IMR-90 (cell line): Measurements from ENCODE around the gene ARID3C. TPM values are rescaled to one million over a fixed set of nuclear protein-coding genes. Genes with fewer than 3 reads are reported as not detected.
A peak's percentile ranks its signal among the peaks of the same experiment; 100 is the strongest.

Experiments
- ATAC-seq: fragments of 200-7000 bp; cut with Tn5 transposase; 2 replicates; pipeline ENCODE4 v1.9.1; 2020; ENCODE audit warnings: low read depth, mild to moderate bottlenecking, moderate library complexity
- BruUV-seq: library from RNA; stranded (reverse); fragments of 400-500 nt; replicated peaks from 2 replicates; lab custom pipeline; 2021; lab: Mats Ljungman, UMichigan
- CTCF ChIA-PET: fragments of 300-600 bp; formaldehyde crosslinking; extraction: SDS; loops from one replicate; lab custom pipeline; 2021; ENCODE audit warnings: antibody characterized with exemption; lab: Yijun Ruan, JAX
- POLR2A ChIA-PET: fragments of 300-600 bp; sonication (Branson Sonifier 250); formaldehyde crosslinking; loops from one replicate; lab custom pipeline; 2022; ENCODE audit warnings: antibody characterized with exemption; ENCODE audit not compliant: unreplicated experiment; lab: Charles Lee
- DNase-seq: peaks from one replicate; pipeline ENCODE4 v3.0.0; 2013
- H2AFZ ChIP-seq: replicated peaks from 2 replicates; pipeline ENCODE3; 2013; ENCODE audit warnings: low read length, mild to moderate bottlenecking; ENCODE audit not compliant: poor library complexity
- H2AK5ac ChIP-seq: 2 replicates; pipeline ENCODE4 v1.6.1; 2013; ENCODE audit warnings: low read depth, low read length, inconsistent platforms
- H2AK9ac ChIP-seq: replicated peaks from 2 replicates; pipeline ENCODE3; 2013; ENCODE audit warnings: mild to moderate bottlenecking, low read depth, low read length, moderate library complexity; ENCODE audit not compliant: poor library complexity
- H2BK120ac ChIP-seq: 2 replicates; pipeline ENCODE4 v1.6.1; 2013; ENCODE audit warnings: low read depth, low read length, inconsistent platforms
- H2BK15ac ChIP-seq: 3 replicates; pipeline ENCODE4 v1.6.1; 2013; ENCODE audit warnings: low read depth, low read length, inconsistent platforms
- H2BK20ac ChIP-seq: 2 replicates; pipeline ENCODE4 v1.6.1; 2013; ENCODE audit warnings: low read depth, mild to moderate bottlenecking, inconsistent platforms, low read length, moderate library complexity
- H2BK5ac ChIP-seq: 2 replicates; pipeline ENCODE4 v1.6.1; 2013; ENCODE audit warnings: mild to moderate bottlenecking, low read depth, low read length, inconsistent platforms; ENCODE audit not compliant: poor library complexity, severe bottlenecking
- H3K14ac ChIP-seq: replicated peaks from 2 replicates; pipeline ENCODE4 v1.6.1; 2013; ENCODE audit warnings: low read depth, low read length, inconsistent platforms
- H3K18ac ChIP-seq: 2 replicates; pipeline ENCODE4 v1.6.1; 2013; ENCODE audit warnings: low read depth, low read length, control low read depth
- H3K23ac ChIP-seq: 2 replicates; pipeline ENCODE4 v1.6.1; 2013; ENCODE audit warnings: low read depth, low read length, inconsistent platforms
- H3K27ac ChIP-seq: 2 replicates; pipeline ENCODE4 v1.5.1; 2013; ENCODE audit warnings: mild to moderate bottlenecking, control low read depth, low read length; ENCODE audit not compliant: insufficient read depth
- H3K27me3 ChIP-seq: 2 replicates; pipeline ENCODE4 v1.6.1; 2013; ENCODE audit warnings: low read length; ENCODE audit not compliant: control insufficient read depth, insufficient read depth
- H3K36me3 ChIP-seq: 2 replicates; pipeline ENCODE4 v1.6.1; 2013; ENCODE audit warnings: low read length, mixed read lengths; ENCODE audit not compliant: control insufficient read depth, insufficient read depth
- H3K4ac ChIP-seq: 2 replicates; pipeline ENCODE4 v1.6.1; 2013; ENCODE audit warnings: low read depth, low read length, inconsistent platforms
- H3K4me1 ChIP-seq: 2 replicates; pipeline ENCODE4 v1.6.1; 2013; ENCODE audit warnings: low read length, mixed read lengths; ENCODE audit not compliant: control insufficient read depth, insufficient read depth
- H3K4me2 ChIP-seq: 2 replicates; pipeline ENCODE4 v1.6.1; 2013; ENCODE audit warnings: low read depth, mild to moderate bottlenecking, control low read depth, low read length, moderate library complexity
- H3K4me3 ChIP-seq: 2 replicates; pipeline ENCODE4 v1.5.1; 2013; ENCODE audit warnings: low read depth, mild to moderate bottlenecking, control low read depth, low read length, moderate library complexity; ENCODE audit not compliant: insufficient read depth
- H3K56ac ChIP-seq: 2 replicates; pipeline ENCODE4 v1.6.1; 2013; ENCODE audit warnings: low read length, inconsistent platforms; ENCODE audit not compliant: insufficient read depth; ENCODE audit errors: extremely low read depth
- H3K79me1 ChIP-seq, 2 experiments: 2 replicates each; pipeline ENCODE4 v1.6.1; 2013; ENCODE audit warnings: low read length in 2 of 2, inconsistent platforms in 1 of 2, low read depth in 1 of 2
- H3K9ac ChIP-seq: 2 replicates; pipeline ENCODE4 v1.6.1; 2013; ENCODE audit warnings: low read depth, low read length, control low read depth
- H3K9me1 ChIP-seq: 2 replicates; pipeline ENCODE4 v1.6.1; 2013; ENCODE audit warnings: low read length, inconsistent platforms; ENCODE audit not compliant: insufficient read depth
- H3K9me3 ChIP-seq: 2 replicates; pipeline ENCODE4 v1.6.1; 2013; ENCODE audit warnings: low read length; ENCODE audit not compliant: control insufficient read depth, insufficient read depth
- H4K20me1 ChIP-seq: 2 replicates; pipeline ENCODE4 v1.6.1; 2013; ENCODE audit warnings: low read length, inconsistent platforms; ENCODE audit not compliant: insufficient read depth
- H4K5ac ChIP-seq: 2 replicates; pipeline ENCODE4 v1.6.1; 2013; ENCODE audit warnings: mild to moderate bottlenecking, low read depth, low read length, control low read depth
- H4K8ac ChIP-seq, 2 experiments: 2 replicates each; pipeline ENCODE4 v1.6.1; 2013; ENCODE audit warnings: low read depth in 2 of 2, low read length in 2 of 2, control low read depth in 1 of 2, inconsistent platforms in 1 of 2
- H4K91ac ChIP-seq: 2 replicates; pipeline ENCODE4 v1.6.1; 2013; ENCODE audit warnings: low read depth, low read length, inconsistent platforms; ENCODE audit not compliant: insufficient read depth
- BHLHE40 ChIP-seq: fragments of 150-350 bp; IDR thresholded peaks from 2 replicates; pipeline ENCODE4 v1.6.1; 2016; ENCODE audit warnings: mild to moderate bottlenecking, low read depth, low read length
- CTCF ChIP-seq: conservative IDR thresholded peaks from 2 replicates; pipeline ENCODE4 v1.5.1; 2012; ENCODE audit warnings: mild to moderate bottlenecking, low read depth, low read length, improper control_type of control experiment
- ELK1 ChIP-seq: fragments of 150-350 bp; IDR thresholded peaks from 2 replicates; pipeline ENCODE4 v1.6.1; 2016; ENCODE audit warnings: low read depth, mild to moderate bottlenecking, low read length, moderate library complexity, borderline replicate concordance
- FOS ChIP-seq: fragments of 150-350 bp; IDR thresholded peaks from 2 replicates; pipeline ENCODE4 v1.6.1; 2016; ENCODE audit warnings: low read depth, low read length
- MXI1 ChIP-seq: IDR thresholded peaks from 2 replicates; pipeline ENCODE4 v1.6.1; 2012; ENCODE audit warnings: low read depth, mild to moderate bottlenecking, low read length, moderate library complexity, borderline replicate concordance
- NFE2L2 ChIP-seq: fragments of 150-350 bp; IDR thresholded peaks from 2 replicates; pipeline ENCODE4 v1.6.1; 2016; ENCODE audit warnings: low read depth, mild to moderate bottlenecking, low read length
- USF2 ChIP-seq: fragments of 150-350 bp; IDR thresholded peaks from 2 replicates; pipeline ENCODE4 v1.6.1; 2017; ENCODE audit warnings: mild to moderate bottlenecking, antibody characterized with exemption, low read length, low read depth
- WGBS, 2 experiments: methylation state at CpG; one replicate each; pipeline versions ENCODE4 v1.1.5 to v1.1.7; 2013; ENCODE audit warnings: missing lambda C conversion rate in 2 of 2; ENCODE audit not compliant: insufficient read length in 1 of 2; ENCODE audit errors: extremely low coverage in 2 of 2; 5-methylcytosine and 5-hydroxymethylcytosine counted together
- dilution Hi-C: fragments of 300-500 bp; cut with HindIII; formaldehyde crosslinking; loops from one replicate; pipeline ENCODE4 v1.14.3; 2018; ENCODE audit warnings: low sequenced_read_pairs; ENCODE audit not compliant: unreplicated experiment
- in situ Hi-C: fragments of 300-500 bp; cut with MboI; formaldehyde crosslinking; loops from 3 replicates; pipeline ENCODE4 v1.14.3; 2019; ENCODE audit warnings: low sequenced_read_pairs, inconsistent platforms, mixed read lengths
- intact Hi-C: fragments of 100-400 bp; cut with micrococcal nuclease; formaldehyde crosslinking; loops from 2 replicates; pipeline ENCODE4 v1.10.0; 2022
- polyA plus RNA-seq, 3 experiments: library from polyadenylated mRNA; depleted of rRNA; stranded (reverse); fragments of >200 nt; gene quantifications; 2 replicates each; pipeline ENCODE4 v1.2.3, GENCODE V29; 2012; ENCODE audit warnings: low replicate concordance in 1 of 3
- total RNA-seq: library from RNA; depleted of rRNA; stranded (reverse); fragments of >200 nt; gene quantifications from 2 replicates; pipeline ENCODE4 v1.2.3, GENCODE V29; 2012

The ARID3C gene
- total and polyA plus RNA-seq, 2 of the 4 experiments (the other 2 are of a cell fraction), result 0.07 TPM; not detected in 1

GRCh38 chr9:34646211-34647083 is 17.6 kb upstream of the ARID3C start, which contains the start of gene GALT:
GALT (plus strand) TSS chr9:34646675; CDS start chr9:34646705, 30 bp downstream.
- Histone ChIP-seq H4K91ac (peak within 1 kb of the TSS; percentile 74), H3K4me1 (peaks cover 15% of the 10 kb centered on the region), H2BK120ac (peak within 1 kb of the TSS; percentile 43), H3K27me3 (no peaks in the 10 kb centered on the region), H3K4me2 (peak within 1 kb of the TSS; percentile 89), H3K56ac (peak within 1 kb of the TSS; percentile 59; the same call in 1 of the 2 replicates), H3K18ac (peak within 1 kb of the TSS; percentile 62), H3K4me3 (peak within 1 kb of the TSS; percentile 76), H3K9me3 (no peaks in the 10 kb centered on the region), H2AK5ac (peak within 1 kb of the TSS; percentile 92), H3K27ac (peak within 1 kb of the TSS; percentile 82), H2BK20ac (0 out of 2 replicates have a peak within 1 kb of the TSS, but pooled peaks have one; percentile 29), H4K8ac (peak within 1 kb of the TSS; percentile 80 to 94), H3K23ac (peak within 1 kb of the TSS; percentile 37), H3K14ac (peak within 1 kb of the TSS; percentile 89), H2BK5ac (peak within 1 kb of the TSS; percentile 67), H3K79me1 (peaks cover 15 to 34% of the 10 kb centered on the region in 2 experiments), H3K4ac (peak within 1 kb of the TSS; percentile 81), H2AK9ac (peak within 1 kb of the TSS; percentile 93), H2BK15ac (no peak within 1 kb of the TSS), H3K36me3 (peaks cover 16% of the 10 kb centered on the region), H2AFZ (peak within 1 kb of the TSS; percentile 99), H3K9ac (peak within 1 kb of the TSS; percentile 86), H3K9me1 (peaks cover 20% of the 10 kb centered on the region), H4K5ac (peak within 1 kb of the TSS; percentile 93), H4K20me1 (no peaks in the 10 kb centered on the region)
- in situ Hi-C loops (no loop called here), intact Hi-C loops (loop anchor here (2.0 kb wide), 1 partner anchor 56 kb away; no protein-coding TSS in a partner anchor), dilution Hi-C loops (no loop called here)
- BruUV-seq, result no TSS peak
- TF ChIP-seq BHLHE40 (peak; percentile 94), MXI1 (peak; percentile 15; the same call in 1 of the 2 replicates), CTCF (peak; percentile 71), USF2 (peak; percentile 98), FOS (0 out of 2 replicates have a peak, but pooled peaks have one; percentile 22), NFE2L2 (no peak), ELK1 (no peak)
- ATAC-seq (peak; percentile 88), DNase-seq (peak; percentile 77)
- POLR2A ChIA-PET, result interaction anchor here (1.5 kb wide), 1 partner anchor 9 kb away, joined by 10 read pairs; the partner anchor contains the start of gene SIGMAR1
- CTCF ChIA-PET, result interaction anchor here (0.9 to 1.6 kb wide), 4 partner anchors 8 to 56 kb away, joined by 3 to 6 read pairs (median 4); no protein-coding TSS in a partner anchor
- no CpG with 5 or more reads among the region's 43 CpGs for WGBS, 2 experiments
